HepG2 (cell line): ENCODE results near the gene MYO3B. TPM values are rescaled to one million over a fixed set of nuclear protein-coding genes. Genes with fewer than 3 reads are reported as not detected.

Experiments
- ATAC-seq: fragments of 200-7000 bp; cut with Tn5 transposase; 3 replicates; pipeline ENCODE4 v1.9.1; 2020; ENCODE audit warnings: mild to moderate bottlenecking, moderate library complexity
- BruUV-seq: library from RNA; stranded (reverse); fragments of 400-500 nt; replicated peaks from 2 replicates; lab custom pipeline; 2021; lab: Mats Ljungman, UMichigan
- CTCF ChIA-PET: fragments of 300-600 bp; formaldehyde crosslinking; extraction: SDS; loops from one replicate; lab custom pipeline; 2021; ENCODE audit warnings: low total read pairs, inconsistent platforms, low intra/inter-chr PET ratio; lab: Yijun Ruan, JAX
- POLR2A ChIA-PET: fragments of 350-600 bp; sonication (Branson Sonifier 250); formaldehyde crosslinking; loops from one replicate; lab custom pipeline; 2020; ENCODE audit warnings: antibody characterized with exemption, inconsistent platforms; lab: Yijun Ruan, JAX
- DNase-seq: peaks from one replicate; pipeline ENCODE4 v3.0.0-alpha.2; 2015; ENCODE audit warnings: low spot score
- FAIRE-seq: peaks from 3 replicates; lab custom pipeline; 2011; peaks lifted over from hg19 to GRCh38; lab: Jason Lieb, UNC
- H2AFZ ChIP-seq: one replicate; pipeline ENCODE4 v1.6.1; 2011; ENCODE audit warnings: low read length, inconsistent platforms
- H3K27ac ChIP-seq: fragments of 300-600 bp; 3 replicates; pipeline ENCODE4 v1.8.0; 2011; ENCODE audit warnings: mixed run types, mild to moderate bottlenecking, mixed read lengths, low read length, inconsistent platforms; ENCODE audit not compliant: insufficient read depth; ENCODE audit errors: extremely low read length
- H3K27me3 ChIP-seq, 2 experiments: fragments of 200-600 bp in 1 of 2; 2 replicates in 1 of 2; 3 replicates in 1 of 2; pipeline versions ENCODE4 v1.6.0 to v1.8.0; 2011; ENCODE audit warnings: low read length in 2 of 2, mild to moderate bottlenecking in 2 of 2, moderate library complexity in 2 of 2, inconsistent platforms in 1 of 2; ENCODE audit not compliant: insufficient read depth in 2 of 2, control insufficient read depth in 1 of 2
- H3K36me3 ChIP-seq, 2 experiments: fragments of 200-600 bp in 1 of 2; replicated peaks in 1 of 2; 2 replicates in 1 of 2; 3 replicates in 1 of 2; pipeline versions ENCODE4 v1.5.1 to v1.8.0; 2011; ENCODE audit warnings: low read length in 2 of 2, inconsistent platforms in 1 of 2; ENCODE audit not compliant: insufficient read depth in 2 of 2, control insufficient read depth in 1 of 2
- H3K4me1 ChIP-seq: 2 replicates; pipeline ENCODE4 v1.5.1; 2012; ENCODE audit warnings: low read length, inconsistent platforms; ENCODE audit not compliant: insufficient read depth
- H3K4me2 ChIP-seq: 2 replicates; pipeline ENCODE4 v1.6.0; 2011; ENCODE audit warnings: low read depth, low read length, inconsistent platforms
- H3K4me3 ChIP-seq, 3 experiments: fragments of 200-600 bp in 1 of 3; sonication (generic), shearing (Covaris generic) in 1 of 3; replicated peaks in 1 of 3; 2 replicates each; pipeline ENCODE4 v1.5.1; 2011 to 2016; ENCODE audit warnings: low read length in 3 of 3, inconsistent platforms in 2 of 3, low read depth in 2 of 3, mild to moderate bottlenecking in 2 of 3, control low read depth in 1 of 3, mixed read lengths in 1 of 3; ENCODE audit not compliant: insufficient read depth in 1 of 3
- H3K79me2 ChIP-seq: one replicate; pipeline ENCODE4 v1.6.1; 2011; ENCODE audit warnings: low read length, inconsistent platforms; ENCODE audit not compliant: insufficient read depth
- H3K9ac ChIP-seq: 2 replicates; pipeline ENCODE4 v1.6.0; 2011; ENCODE audit warnings: mild to moderate bottlenecking, low read depth, low read length, inconsistent platforms; ENCODE audit not compliant: insufficient read depth
- H3K9me3 ChIP-seq: 2 replicates; pipeline ENCODE4 v1.5.1; 2012; ENCODE audit warnings: mild to moderate bottlenecking, low read length
- H4K20me1 ChIP-seq: 2 replicates; pipeline ENCODE4 v1.6.0; 2011; ENCODE audit warnings: inconsistent platforms, mild to moderate bottlenecking, low read length, moderate library complexity; ENCODE audit not compliant: insufficient read depth
- ARHGAP35 ChIP-seq: sonication (generic); formaldehyde crosslinking; IDR thresholded peaks from 2 replicates; pipeline ENCODE4 v1.9.0; 2022; ENCODE audit warnings: mild to moderate bottlenecking, inconsistent platforms, moderate library complexity, missing genetic modification reagents, borderline replicate concordance
- DMAP1 ChIP-seq: IDR thresholded peaks from 2 replicates; pipeline ENCODE4 v1.6.1; 2016
- HNRNPK ChIP-seq: fragments of 200-400 bp; formaldehyde crosslinking; IDR thresholded peaks from 2 replicates; pipeline ENCODE4 v1.6.1; 2018; ENCODE audit warnings: low read length, low read depth, moderate library complexity, mild to moderate bottlenecking; ENCODE audit not compliant: poor library complexity, severe bottlenecking
- HOMEZ ChIP-seq: IDR thresholded peaks from 2 replicates; pipeline ENCODE4 v1.6.1; 2016; ENCODE audit warnings: low read depth
- LRRFIP1 ChIP-seq: sonication (generic); formaldehyde crosslinking; conservative IDR thresholded peaks from 2 replicates; pipeline ENCODE4 v1.4.0; 2020; ENCODE audit warnings: missing genetic modification reagents
- NR3C1 ChIP-seq: sonication (generic); formaldehyde crosslinking; IDR thresholded peaks from 2 replicates; pipeline ENCODE4 v1.4.0; 2020; ENCODE audit warnings: missing genetic modification reagents
- RBM22 ChIP-seq: fragments of 200-400 bp; formaldehyde crosslinking; optimal IDR thresholded peaks from 2 replicates; pipeline ENCODE3; 2017; ENCODE audit warnings: mild to moderate bottlenecking, low read length, moderate library complexity
- TEAD3 ChIP-seq: optimal IDR thresholded peaks from 2 replicates; pipeline ENCODE3; 2016; ENCODE audit warnings: borderline replicate concordance
- ZNF263 ChIP-seq: sonication (generic); formaldehyde crosslinking; IDR thresholded peaks from 2 replicates; pipeline ENCODE4 v1.4.0; 2020; ENCODE audit warnings: missing genetic modification reagents
- WGBS: methylation state at CpG from one replicate; pipeline ENCODE4 v1.1.6; 2017; ENCODE audit warnings: low lambda C conversion rate; 5-methylcytosine and 5-hydroxymethylcytosine counted together
- in situ Hi-C: cut with HindIII; loops from 2 replicates; pipeline ENCODE4 v1.10.0; 2017; ENCODE audit warnings: low pct_unique_long_range_greater_than_20kb; ENCODE audit not compliant: extremely low pct_ligation_motif_present
- intact Hi-C: fragments of 100-400 bp; cut with micrococcal nuclease; formaldehyde crosslinking; loops from one replicate; pipeline ENCODE4 v1.10.0; 2022; ENCODE audit not compliant: unreplicated experiment
- polyA plus RNA-seq, 8 experiments: library from polyadenylated mRNA; depleted of rRNA in 3 of 8; stranded (reverse) in 7 of 8; unstranded in 1 of 8; fragments of >200 nt; fragmentation: Illumina TruSeq in 4 of 8; extraction: Trizol in 4 of 8; gene quantifications; 2 replicates each; pipeline versions ENCODE4 v1.2.1 to v1.2.3, GENCODE V29; 2011 to 2016; ENCODE audit warnings: low read depth in 4 of 8, missing spikeins in 1 of 8, mixed read lengths in 1 of 8; ENCODE audit not compliant: insufficient read depth in 1 of 8
- total RNA-seq, 5 experiments: library from RNA; depleted of rRNA; stranded (reverse); fragments of >200 nt; fragmentation: Illumina TruSeq; extraction: Trizol; gene quantifications; 2 replicates each; pipeline ENCODE4 v1.2.3, GENCODE V29; 2016; ENCODE audit warnings: low read depth in 1 of 5

The MYO3B gene
- total and polyA plus RNA-seq, 2 of the 13 experiments (the other 11 are each of a cell fraction or from before 2014, with no cell fraction given): 0.01 TPM; not detected in 1

GRCh38 chr2:170492010-170492409, 314.1 kb downstream of the MYO3B start (continued):
- TF ChIP-seq LRRFIP1 (no peak), DMAP1 (no peak)

DNA sequence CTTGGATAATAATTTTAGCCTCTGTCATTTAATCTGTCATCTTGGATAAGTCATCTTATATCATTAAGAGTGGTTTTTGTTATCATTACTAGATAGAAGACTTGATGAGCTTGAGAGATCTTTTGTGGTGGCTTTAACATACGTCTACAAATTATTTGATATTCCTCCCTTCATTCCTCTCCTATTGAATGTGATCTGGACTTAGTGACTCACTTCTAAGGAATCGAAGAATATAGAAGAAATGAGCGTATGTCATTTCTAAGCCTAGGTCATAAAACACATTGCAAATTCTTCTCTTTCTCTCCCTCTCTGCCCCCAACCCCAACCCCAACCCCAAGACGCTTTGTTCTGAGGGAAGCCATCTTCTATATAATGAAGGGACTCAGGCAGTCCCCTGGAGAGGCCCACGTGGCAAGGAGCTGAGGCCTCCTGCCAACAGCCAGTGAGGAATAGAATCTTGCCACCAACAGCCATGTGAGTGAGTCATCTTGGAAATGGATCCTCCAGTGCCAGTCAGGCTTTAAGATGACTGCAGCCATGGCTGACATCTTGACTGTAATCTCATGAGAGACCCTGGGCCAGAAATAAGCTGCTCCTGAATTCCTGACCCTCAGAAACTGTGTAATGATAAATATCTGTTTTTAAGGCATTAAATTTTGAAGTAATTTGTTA, 315.6 kb downstream of the MYO3B start:
- ATAC-seq: no peak

DNA sequence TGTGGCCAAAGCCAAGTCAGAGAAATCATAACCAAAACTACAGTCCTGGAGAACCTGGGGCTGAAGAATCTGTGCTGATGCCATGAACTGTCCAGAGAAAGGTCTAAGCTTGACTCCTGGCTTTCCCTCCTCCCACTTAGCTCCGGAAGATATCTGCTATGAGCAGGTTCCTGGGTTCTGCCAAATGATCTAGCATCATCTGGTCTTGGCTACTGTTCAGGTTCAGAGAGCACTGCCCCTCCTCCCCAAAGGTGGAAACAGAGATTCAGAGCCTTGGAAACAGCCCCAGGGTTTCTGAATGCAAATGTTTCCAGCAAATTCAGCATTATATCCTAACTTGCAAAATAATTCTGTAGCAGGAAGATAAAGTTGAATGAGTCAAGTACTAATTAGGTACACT, 317.9 kb downstream of the MYO3B start:
- in situ Hi-C loops: no loop called here

More for the DNA sequence above, 315.6 kb downstream of the MYO3B start:
- no peak overlapping the region for H3K27ac ChIP-seq
- H3K4me2 ChIP-seq: no peak overlapping the region
- H3K9me3 ChIP-seq: no peaks in the 10 kb centered on the region
- H3K9ac ChIP-seq: no peak overlapping the region
- in situ Hi-C loops (no loop called here), intact Hi-C loops (no loop called here)
- no peaks in the 10 kb centered on the region for H3K36me3 ChIP-seq
- BruUV-seq: no TSS peak
- H3K79me2 ChIP-seq: no peaks in the 10 kb centered on the region
- ChIA-PET POLR2A (no interaction called here), CTCF (no interaction called here)
- DNase-seq (no peak), FAIRE-seq (no peak)
- H3K4me1 ChIP-seq: peaks cover 8% of the 10 kb centered on the region; the same call in 1 of the 2 replicates
- TF ChIP-seq TEAD3 (CRISPR knock-in tag): no peak
- peak; percentile 26 for TF ChIP-seq HNRNPK
- no peak overlapping the region for H3K4me3 ChIP-seq
- peaks cover 2 to 18% of the 10 kb centered on the region in 2 experiments; a peak in 1 of 5 replicates for H3K27me3 ChIP-seq
- no peak overlapping the region for H2AFZ ChIP-seq
- WGBS: 64% methylated on average over 5 of the region's 5 CpGs
- H4K20me1 ChIP-seq: no peaks in the 10 kb centered on the region

More for the DNA sequence above, 317.9 kb downstream of the MYO3B start:
- no peak overlapping the region for H3K9ac ChIP-seq
- H3K36me3 ChIP-seq: no peaks in the 10 kb centered on the region
- 30% methylated on average over 1 of the region's 1 CpG for WGBS
- FAIRE-seq: no peak
- ATAC-seq: no peak
- TF ChIP-seq ARHGAP35 (CRISPR knock-in tag): no peak
- peak; percentile 29; the same call in 1 of the 2 replicates for TF ChIP-seq ZNF263 (CRISPR knock-in tag)
- TF ChIP-seq RBM22: no peak
- no peak for TF ChIP-seq NR3C1 (CRISPR knock-in tag)
- TF ChIP-seq HOMEZ (CRISPR knock-in tag): no peak
- TF ChIP-seq, all 625 proteins: peak for 1
- peaks cover 18% of the 10 kb centered on the region; the same call in 1 of the 2 replicates for H3K4me1 ChIP-seq
- no peak overlapping the region for H3K4me2 ChIP-seq
- ChIA-PET CTCF (no interaction called here), POLR2A (no interaction called here)
- no peaks in the 10 kb centered on the region for H3K9me3 ChIP-seq
- no peak for DNase-seq
- intact Hi-C loops: no loop called here
- H3K27me3 ChIP-seq: peaks cover 3 to 35% of the 10 kb centered on the region in 2 experiments; a peak in 4 of 5 replicates
- no peak overlapping the region for H2AFZ ChIP-seq
- no TSS peak for BruUV-seq
- no peak overlapping the region for H3K4me3 ChIP-seq
- no peak overlapping the region for H3K27ac ChIP-seq
- no peaks in the 10 kb centered on the region for H3K79me2 ChIP-seq
- no peaks in the 10 kb centered on the region for H4K20me1 ChIP-seq
